GM12878 (cell line): ENCODE measurements around the gene NPVF. TPM values are rescaled to one million over a fixed set of nuclear protein-coding genes. Genes with fewer than 3 reads are reported as not detected.

Experiments
- ATAC-seq: fragments of 200-7000 bp; cut with Tn5 transposase; 3 replicates; pipeline ENCODE4 v1.9.1; 2020; ENCODE audit warnings: mild to moderate bottlenecking, moderate library complexity
- BruUV-seq: library from RNA; stranded (reverse); fragments of 400-500 nt; replicated peaks from 2 replicates; lab custom pipeline; 2021; lab: Mats Ljungman, UMichigan
- CTCF ChIA-PET: fragments of 300-600 bp; sonication (Branson Sonifier 250); formaldehyde crosslinking; extraction: SDS; loops from one replicate; lab custom pipeline; 2021; ENCODE audit warnings: inconsistent platforms; lab: Yijun Ruan, JAX
- POLR2A ChIA-PET: fragments of 350-600 bp; formaldehyde crosslinking; extraction: SDS; loops from one replicate; lab custom pipeline; 2021; ENCODE audit warnings: inconsistent platforms; lab: Charles Lee
- RAD21 ChIA-PET: fragments of 300-600 bp; sonication (Branson Sonifier 250); formaldehyde crosslinking; loops from one replicate; lab custom pipeline; 2023; ENCODE audit warnings: antibody characterized with exemption; ENCODE audit not compliant: unreplicated experiment; lab: Charles Lee
- SMC1A ChIA-PET: fragments of 300-600 bp; sonication (Branson Sonifier 250); formaldehyde crosslinking; loops from one replicate; lab custom pipeline; 2023; ENCODE audit not compliant: unreplicated experiment, uncharacterized antibody; lab: Charles Lee
- DNase-seq: peaks from one replicate; pipeline ENCODE4 v3.0.0-alpha.2; 2011; ENCODE audit warnings: low read depth, low spot score
- FAIRE-seq: peaks from 3 replicates; lab custom pipeline; 2011; peaks lifted over from hg19 to GRCh38; lab: Jason Lieb, UNC
- H2AFZ ChIP-seq: 2 replicates; pipeline ENCODE4 v1.6.0; 2011; ENCODE audit warnings: low read depth, low read length, control low read depth; ENCODE audit not compliant: control insufficient read depth
- H3K27ac ChIP-seq: 2 replicates; pipeline ENCODE4 v1.5.1; 2011; ENCODE audit warnings: control low read depth; ENCODE audit not compliant: control insufficient read depth, insufficient read depth
- H3K27me3 ChIP-seq, 2 experiments: replicated peaks in 1 of 2; 2 replicates each; pipeline versions ENCODE4 v1.6.0 to v1.6.1; 2011; ENCODE audit warnings: low read length in 1 of 2; ENCODE audit not compliant: control insufficient read depth in 2 of 2, insufficient read depth in 2 of 2
- H3K36me3 ChIP-seq, 2 experiments: 2 replicates each; pipeline ENCODE4 v1.5.1; 2011; ENCODE audit warnings: low read length in 1 of 2; ENCODE audit not compliant: control insufficient read depth in 2 of 2, insufficient read depth in 2 of 2
- H3K4me1 ChIP-seq: 2 replicates; pipeline ENCODE4 v1.6.1; 2011; ENCODE audit warnings: mild to moderate bottlenecking, low read length, moderate library complexity, mixed read lengths; ENCODE audit not compliant: control insufficient read depth, insufficient read depth
- H3K4me2 ChIP-seq: 2 replicates; pipeline ENCODE4 v1.6.0; 2011; ENCODE audit warnings: control low read depth; ENCODE audit not compliant: control insufficient read depth, insufficient read depth
- H3K4me3 ChIP-seq: fragments of 200-600 bp; sonication (generic); 2 replicates; pipeline ENCODE4 v1.5.1; 2016
- H3K79me2 ChIP-seq: 2 replicates; pipeline ENCODE4 v1.6.0; 2011; ENCODE audit warnings: low read length; ENCODE audit not compliant: control insufficient read depth, insufficient read depth
- H3K9ac ChIP-seq: 2 replicates; pipeline ENCODE4 v1.8.0; 2011; ENCODE audit warnings: low read length, control low read depth, mixed read lengths; ENCODE audit not compliant: control insufficient read depth, insufficient read depth
- H3K9me3 ChIP-seq: replicated peaks from 3 replicates; pipeline ENCODE4 v1.5.1; 2011; ENCODE audit warnings: mild to moderate bottlenecking, low read length; ENCODE audit not compliant: control insufficient read depth, insufficient read depth
- H4K20me1 ChIP-seq: 2 replicates; pipeline ENCODE4 v1.6.0; 2011; ENCODE audit not compliant: control insufficient read depth, insufficient read depth
- BACH1 ChIP-seq: fragments of 450-650 bp; IDR thresholded peaks from 2 replicates; pipeline ENCODE4 v1.6.1; 2017; ENCODE audit warnings: mild to moderate bottlenecking, borderline replicate concordance
- BCL3 ChIP-seq: IDR thresholded peaks from 2 replicates; pipeline ENCODE4 v1.6.1; 2011; ENCODE audit warnings: borderline replicate concordance, low read depth, mild to moderate bottlenecking, moderate library complexity, low read length; ENCODE audit not compliant: insufficient read depth, poor library complexity, severe bottlenecking
- CHD1 ChIP-seq: IDR thresholded peaks from 2 replicates; pipeline ENCODE4 v1.6.1; 2012; ENCODE audit warnings: low read depth, low read length, improper control_type of control experiment
- E2F8 ChIP-seq: fragments of 450-650 bp; IDR thresholded peaks from 2 replicates; pipeline ENCODE4 v1.6.1; 2018; ENCODE audit warnings: mild to moderate bottlenecking, low read depth, moderate library complexity; ENCODE audit not compliant: partially characterized antibody
- FOXM1 ChIP-seq: IDR thresholded peaks from 2 replicates; pipeline ENCODE4 v1.6.1; 2012; ENCODE audit warnings: low read depth, mild to moderate bottlenecking, inconsistent platforms, low read length, moderate library complexity
- MTA2 ChIP-seq: fragments of 450-650 bp; IDR thresholded peaks from 2 replicates; pipeline ENCODE4 v1.6.1; 2016; ENCODE audit warnings: low read depth, mild to moderate bottlenecking, moderate library complexity
- POU2F2 ChIP-seq: IDR thresholded peaks from 3 replicates; pipeline ENCODE4 v1.6.1; 2011; ENCODE audit warnings: low read depth, mild to moderate bottlenecking, low read length, borderline replicate concordance
- RAD21 ChIP-seq: IDR thresholded peaks from 2 replicates; pipeline ENCODE4 v1.6.1; 2011; ENCODE audit warnings: mild to moderate bottlenecking, low read depth, low read length, moderate library complexity; ENCODE audit not compliant: insufficient read depth
- SMAD1 ChIP-seq: fragments of 450-650 bp; IDR thresholded peaks from 2 replicates; pipeline ENCODE4 v1.6.1; 2018; ENCODE audit warnings: mild to moderate bottlenecking, low read depth; ENCODE audit not compliant: partially characterized antibody
- WGBS: methylation state at CpG from one replicate; pipeline ENCODE4 v1.1.6; 2016; ENCODE audit warnings: low lambda C conversion rate; ENCODE audit not compliant: insufficient replicate concordance, insufficient coverage; ENCODE audit errors: missing lambda C conversion rate; 5-methylcytosine and 5-hydroxymethylcytosine counted together
- in situ Hi-C: fragments of 300-500 bp; cut with MboI; formaldehyde crosslinking; loops from 9 replicates; pipeline ENCODE4 v1.14.3; 2018; ENCODE audit warnings: mixed read lengths
- intact Hi-C: fragments of 100-400 bp; cut with micrococcal nuclease; formaldehyde crosslinking; loops from one replicate; pipeline ENCODE4 v1.14.2; 2022; ENCODE audit not compliant: unreplicated experiment
- polyA plus RNA-seq, 11 experiments: library from polyadenylated mRNA; depleted of rRNA in 4 of 11; unstranded in 6 of 11; stranded (reverse) in 5 of 11; fragments of >200 nt; fragmentation: Nextera tagmentation in 4 of 11; fragmentation: Illumina TruSeq in 1 of 11; extraction: Ambion mirVana in 4 of 11; extraction: Trizol in 1 of 11; gene quantifications; 1 replicate in 1 of 11; 2 replicates in 10 of 11; pipeline versions ENCODE4 v1.2.1 to v1.2.3, GENCODE V29; 2011 to 2016; ENCODE audit warnings: inconsistent platforms in 2 of 11, missing spikeins in 2 of 11, low read depth in 1 of 11
- total RNA-seq, 4 experiments: library from RNA; depleted of rRNA in 3 of 4; stranded (reverse); fragments of >200 nt in 3 of 4; fragmentation: Illumina TruSeq in 1 of 4; extraction: Trizol in 1 of 4; gene quantifications; 2 replicates each; pipeline versions ENCODE4 v1.2.1 to v1.2.3, GENCODE V29; 2013 to 2021
- TF ChIP-seq, protein P1 (sequence below): IDR thresholded peaks from 2 replicates; pipeline ENCODE4 v1.6.1; 2011; ENCODE audit warnings: mild to moderate bottlenecking, low read depth, low read length, moderate library complexity; ENCODE audit not compliant: insufficient replicate concordance

NPVF gene
- total and polyA plus RNA-seq, 10 of the 15 experiments (the other 5 are each of a cell fraction or from before 2014, with no cell fraction given): not detected

GRCh38 chr7:25254604-25255003 lies 26.3 kb upstream of the NPVF start:
- ChIA-PET POLR2A (no interaction called here), CTCF (interaction anchor here (2.4 kb wide), 1 partner anchor 312 kb away, joined by 17 read pairs; no protein-coding TSS in a partner anchor), SMC1A (no interaction called here), RAD21 (no interaction called here)
- intact Hi-C loops (no loop called here), in situ Hi-C loops (no loop called here)
- H3K4me1 ChIP-seq: no peaks in the 10 kb centered on the region
- WGBS: 26% methylated on average over 3 of the region's 3 CpGs
- FAIRE-seq (no peak), ATAC-seq (no peak), DNase-seq (no peak)
- H4K20me1 ChIP-seq: no peaks in the 10 kb centered on the region
- H3K9me3 ChIP-seq: no peaks in the 10 kb centered on the region
- H3K27me3 ChIP-seq: no peaks in the 10 kb centered on the region; a peak in 1 of 4 replicates
- TF ChIP-seq SMAD1 (no peak), FOXM1 (no peak)
- no peak overlapping the region for H3K27ac ChIP-seq
- no peak overlapping the region for H3K4me2 ChIP-seq
- H3K79me2 ChIP-seq: no peaks in the 10 kb centered on the region
- BruUV-seq: no TSS peak
- H3K36me3 ChIP-seq: no peaks in the 10 kb centered on the region
- no peak overlapping the region for H2AFZ ChIP-seq
- no peak overlapping the region for H3K4me3 ChIP-seq
- no peak overlapping the region for H3K9ac ChIP-seq

GRCh38 chr7:25253714-25254113 lies 25.4 kb upstream of the NPVF start:
- H3K27ac ChIP-seq: no peak overlapping the region
- 0% methylated on average over 1 of the region's 1 CpG for WGBS
- ChIA-PET SMC1A (no interaction called here), RAD21 (no interaction called here), CTCF (no interaction called here), POLR2A (no interaction called here)
- intact Hi-C loops: no loop called here
- no peaks in the 10 kb centered on the region for H3K9me3 ChIP-seq
- H4K20me1 ChIP-seq: no peaks in the 10 kb centered on the region
- H3K79me2 ChIP-seq: no peaks in the 10 kb centered on the region
- DNase-seq: no peak
- H3K9ac ChIP-seq: no peak overlapping the region
- no TSS peak for BruUV-seq
- H3K4me2 ChIP-seq: no peak overlapping the region
- no peak for FAIRE-seq
- no peak overlapping the region for H2AFZ ChIP-seq
- H3K4me1 ChIP-seq: no peaks in the 10 kb centered on the region
- H3K36me3 ChIP-seq: no peaks in the 10 kb centered on the region
- no peak for ATAC-seq
- in situ Hi-C loops: no loop called here
- H3K27me3 ChIP-seq: no peaks in the 10 kb centered on the region; a peak in 1 of 4 replicates
- H3K4me3 ChIP-seq: no peak overlapping the region
- TF ChIP-seq BACH1 (no peak), POU2F2 (no peak), BCL3 (no peak), CHD1 (no peak), MTA2 (no peak), RAD21 (no peak), E2F8 (no peak)
- TF ChIP-seq, protein P1, sequence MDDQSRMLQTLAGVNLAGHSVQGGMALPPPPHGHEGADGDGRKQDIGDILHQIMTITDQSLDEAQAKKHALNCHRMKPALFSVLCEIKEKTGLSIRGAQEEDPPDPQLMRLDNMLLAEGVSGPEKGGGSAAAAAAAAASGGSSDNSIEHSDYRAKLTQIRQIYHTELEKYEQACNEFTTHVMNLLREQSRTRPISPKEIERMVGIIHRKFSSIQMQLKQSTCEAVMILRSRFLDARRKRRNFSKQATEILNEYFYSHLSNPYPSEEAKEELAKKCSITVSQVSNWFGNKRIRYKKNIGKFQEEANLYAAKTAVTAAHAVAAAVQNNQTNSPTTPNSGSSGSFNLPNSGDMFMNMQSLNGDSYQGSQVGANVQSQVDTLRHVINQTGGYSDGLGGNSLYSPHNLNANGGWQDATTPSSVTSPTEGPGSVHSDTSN: no peak
